ENCODE data around the gene CDKN1A. TPM values are rescaled to one million over a fixed set of nuclear protein-coding genes. Genes with fewer than 3 reads are reported as not detected.

Gene CDKN1A
- total RNA-seq, 4 donors from 2014 or later, result 143 to 200 (median 181) TPM

DNA sequence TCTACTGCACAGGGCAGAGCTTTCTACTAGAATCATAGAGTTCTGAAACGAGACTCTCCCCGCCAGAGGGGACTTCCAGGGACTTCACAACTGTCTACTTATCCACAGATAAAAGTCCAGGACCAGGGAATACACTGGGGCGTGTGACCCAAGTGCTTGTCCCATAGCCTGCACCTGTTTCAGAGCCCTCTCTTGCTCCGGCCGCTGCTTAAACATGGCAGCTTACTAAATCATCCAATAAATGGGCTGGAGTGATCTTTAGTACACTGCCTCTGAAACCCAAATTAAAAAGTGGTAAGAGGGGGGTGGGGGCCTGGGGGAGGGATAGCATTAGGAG lies 10.2 kb downstream of the CDKN1A start:
- H3K4me3 ChIP-seq (ENCODE audit: low read depth, poor library complexity, severe bottlenecking), result no peak overlapping the region
- 90 to 94% methylated on average over 5 of the region's 5 CpGs for WGBS, 2 donors
- intact Hi-C loops (cut with DNase I; ENCODE audit: low total_unique reads), result no loop called here
- DNase-seq (ENCODE audit: low spot score in 2 of 2), result peak in 1 of 2 donors; percentile 61
- TF ChIP-seq POLR2A (IDR thresholded peaks at IDR 0.05), result no peak
- TF ChIP-seq, protein P1, sequence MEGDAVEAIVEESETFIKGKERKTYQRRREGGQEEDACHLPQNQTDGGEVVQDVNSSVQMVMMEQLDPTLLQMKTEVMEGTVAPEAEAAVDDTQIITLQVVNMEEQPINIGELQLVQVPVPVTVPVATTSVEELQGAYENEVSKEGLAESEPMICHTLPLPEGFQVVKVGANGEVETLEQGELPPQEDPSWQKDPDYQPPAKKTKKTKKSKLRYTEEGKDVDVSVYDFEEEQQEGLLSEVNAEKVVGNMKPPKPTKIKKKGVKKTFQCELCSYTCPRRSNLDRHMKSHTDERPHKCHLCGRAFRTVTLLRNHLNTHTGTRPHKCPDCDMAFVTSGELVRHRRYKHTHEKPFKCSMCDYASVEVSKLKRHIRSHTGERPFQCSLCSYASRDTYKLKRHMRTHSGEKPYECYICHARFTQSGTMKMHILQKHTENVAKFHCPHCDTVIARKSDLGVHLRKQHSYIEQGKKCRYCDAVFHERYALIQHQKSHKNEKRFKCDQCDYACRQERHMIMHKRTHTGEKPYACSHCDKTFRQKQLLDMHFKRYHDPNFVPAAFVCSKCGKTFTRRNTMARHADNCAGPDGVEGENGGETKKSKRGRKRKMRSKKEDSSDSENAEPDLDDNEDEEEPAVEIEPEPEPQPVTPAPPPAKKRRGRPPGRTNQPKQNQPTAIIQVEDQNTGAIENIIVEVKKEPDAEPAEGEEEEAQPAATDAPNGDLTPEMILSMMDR (IDR thresholded peaks at IDR 0.05), result no peak

- intact Hi-C loops (cut with DNase I; ENCODE audit: low total_unique reads), result no loop called here
- TF ChIP-seq POLR2A (IDR thresholded peaks at IDR 0.05), result no peak
- TF ChIP-seq, protein P1 (IDR thresholded peaks at IDR 0.05), result no peak
- no peak overlapping the region for H3K4me3 ChIP-seq (ENCODE audit: low read depth, poor library complexity, severe bottlenecking)
- DNase-seq (ENCODE audit: low spot score in 2 of 2), result no peak
- 85 to 89% methylated on average over 4 of the region's 4 CpGs for WGBS, 2 donors
These were observed 12.5 kb downstream of the CDKN1A start for GRCh38 chr6:36691011-36691410.

GRCh38 chr6:36691612-36692011 lies 13.1 kb downstream of the CDKN1A start:
- intact Hi-C loops (cut with DNase I; ENCODE audit: low total_unique reads), result no loop called here
- 96 to 98% methylated on average over 2 of the region's 2 CpGs for WGBS, 2 donors
- no peak overlapping the region for H3K4me3 ChIP-seq (ENCODE audit: low read depth, poor library complexity, severe bottlenecking)
- TF ChIP-seq, protein P1 (IDR thresholded peaks at IDR 0.05), result no peak
- no peak for TF ChIP-seq POLR2A (IDR thresholded peaks at IDR 0.05)
- DNase-seq (ENCODE audit: low spot score in 2 of 2), result no peak

- intact Hi-C loops (cut with DNase I; ENCODE audit: low total_unique reads), result no loop called here
- peak in 1 of 2 donors; percentile 84 for DNase-seq (ENCODE audit: low spot score in 2 of 2)
- no peak overlapping the region for H3K4me3 ChIP-seq (ENCODE audit: low read depth, poor library complexity, severe bottlenecking)
- 42 to 58% methylated on average over 3 of the region's 3 CpGs for WGBS, 2 donors
- TF ChIP-seq POLR2A (IDR thresholded peaks at IDR 0.05), result no peak
- TF ChIP-seq, protein P1 (IDR thresholded peaks at IDR 0.05), result no peak
These were observed 13.7 kb downstream of the CDKN1A start for GRCh38 chr6:36692220-36692619.

DNA sequence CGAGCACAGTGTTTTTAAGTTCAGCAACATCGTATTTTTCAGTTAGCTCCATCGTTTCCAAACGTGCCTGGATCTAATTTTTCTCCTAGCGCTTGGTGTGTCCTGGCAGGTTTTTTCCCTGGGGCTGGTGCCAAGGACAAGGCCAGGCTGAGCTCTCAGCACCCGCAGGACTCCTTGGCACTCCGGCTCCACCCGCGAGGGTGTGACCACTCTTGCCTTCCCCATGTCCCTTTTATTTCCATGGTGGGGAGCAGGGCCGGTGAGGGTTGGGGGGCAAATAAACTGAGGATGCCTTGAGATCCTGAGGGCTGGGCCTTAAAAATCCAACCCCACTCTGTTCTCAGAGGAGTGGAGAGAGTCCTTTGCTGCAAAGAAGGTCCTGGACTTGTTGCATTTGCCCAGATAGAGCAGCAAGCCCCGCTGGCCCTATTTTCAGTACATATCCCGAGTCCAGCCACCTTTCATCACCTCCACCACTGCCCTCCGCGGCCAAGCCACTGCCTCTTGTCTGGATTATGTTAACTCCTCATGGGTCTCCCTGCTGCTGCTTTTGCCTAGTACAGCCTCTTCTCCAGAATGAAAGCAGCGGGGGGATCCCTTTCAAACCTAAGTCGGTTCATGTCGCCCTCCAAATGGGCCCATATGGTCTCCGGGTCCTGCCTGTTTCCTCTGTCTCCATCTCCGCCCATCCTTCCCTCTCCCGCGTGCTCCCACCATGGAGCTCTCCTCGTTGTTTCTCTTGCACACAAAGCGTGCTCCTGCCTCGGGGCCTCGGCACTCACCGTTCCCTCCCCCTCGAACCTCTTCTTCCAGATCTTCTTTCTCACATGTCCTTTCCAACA lies 14.6 kb downstream of the CDKN1A start:
- DNase-seq (ENCODE audit: low spot score in 2 of 2), result peak in 1 of 2 donors; percentile 89

More for the DNA sequence above, 14.6 kb downstream of the CDKN1A start:
- WGBS, 2 donors, result 51% methylated on average over 27 of the region's 27 CpGs
- intact Hi-C loops (cut with DNase I; ENCODE audit: low total_unique reads), result no loop called here
- no peak for TF ChIP-seq POLR2A (IDR thresholded peaks at IDR 0.05)
- TF ChIP-seq, protein P1 (IDR thresholded peaks at IDR 0.05), result no peak
- H3K4me3 ChIP-seq (ENCODE audit: low read depth, poor library complexity, severe bottlenecking), result no peak overlapping the region

All from lower leg skin (tissue), 4 donors.